NCI-H226 (cell line): ENCODE measurements around the gene CLEC5A.
"Not testable (repeated sequence)": the region's sequence is repeated elsewhere in the genome, so short reads cannot be mapped to it uniquely, and the experiment has no call there.

Experiments used
- DNase-seq: peaks from one replicate; pipeline ENCODE4 v3.0.0-alpha.2; 2015

Gene CLEC5A

GRCh38 chr7:141946796-141947195, at the start of gene CLEC5A:
CLEC5A (minus strand) TSS chr7:141946974; CDS start chr7:141946292, 682 bp downstream.
- DNase-seq: no peak

- DNase-seq: no peak
Observed at GRCh38 chr7:141993354-141993753, 46.6 kb upstream of the CLEC5A start.

- no peak for DNase-seq
Observed at GRCh38 chr7:141992688-141993087, 45.9 kb upstream of the CLEC5A start.

DNA sequence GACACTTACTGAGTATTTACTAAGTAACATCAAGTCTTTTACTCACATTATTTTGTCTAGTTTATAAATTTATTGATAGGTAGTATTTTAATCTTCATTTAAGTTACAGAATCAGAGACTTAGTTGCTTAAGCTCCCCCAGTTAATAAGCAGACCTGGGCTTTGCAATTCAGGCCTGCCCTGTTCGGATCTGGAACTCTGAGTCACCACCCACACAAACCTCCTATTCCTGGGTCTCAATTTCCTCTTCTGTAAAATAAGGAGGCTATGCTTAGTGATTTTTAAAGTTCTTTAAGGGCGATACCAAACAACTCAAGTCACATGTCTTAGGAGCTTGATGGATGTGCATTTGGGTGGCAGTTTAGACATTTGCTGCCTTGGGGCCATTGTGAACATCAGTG, 45.4 kb upstream of the CLEC5A start:
- no peak for DNase-seq

DNA sequence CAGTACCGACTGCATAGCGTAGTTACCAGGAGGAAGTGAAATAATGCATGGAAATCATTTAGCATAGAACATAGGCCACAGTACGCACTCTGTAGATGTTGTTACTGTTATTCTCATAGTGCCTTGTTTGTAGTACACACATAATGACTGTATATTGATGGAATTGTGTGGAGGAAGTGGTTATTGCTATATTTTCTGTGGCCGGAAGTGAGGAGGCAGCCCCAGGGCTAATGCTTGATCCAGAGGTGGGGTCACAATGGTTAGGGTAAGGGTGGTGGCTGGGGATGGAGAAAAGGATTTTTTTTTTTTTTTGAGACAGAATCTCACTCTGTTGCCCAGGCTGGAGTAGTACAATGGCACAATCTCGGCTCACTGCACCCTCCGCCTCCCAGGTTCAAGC, 44.4 kb upstream of the CLEC5A start:
- no peak for DNase-seq

DNA sequence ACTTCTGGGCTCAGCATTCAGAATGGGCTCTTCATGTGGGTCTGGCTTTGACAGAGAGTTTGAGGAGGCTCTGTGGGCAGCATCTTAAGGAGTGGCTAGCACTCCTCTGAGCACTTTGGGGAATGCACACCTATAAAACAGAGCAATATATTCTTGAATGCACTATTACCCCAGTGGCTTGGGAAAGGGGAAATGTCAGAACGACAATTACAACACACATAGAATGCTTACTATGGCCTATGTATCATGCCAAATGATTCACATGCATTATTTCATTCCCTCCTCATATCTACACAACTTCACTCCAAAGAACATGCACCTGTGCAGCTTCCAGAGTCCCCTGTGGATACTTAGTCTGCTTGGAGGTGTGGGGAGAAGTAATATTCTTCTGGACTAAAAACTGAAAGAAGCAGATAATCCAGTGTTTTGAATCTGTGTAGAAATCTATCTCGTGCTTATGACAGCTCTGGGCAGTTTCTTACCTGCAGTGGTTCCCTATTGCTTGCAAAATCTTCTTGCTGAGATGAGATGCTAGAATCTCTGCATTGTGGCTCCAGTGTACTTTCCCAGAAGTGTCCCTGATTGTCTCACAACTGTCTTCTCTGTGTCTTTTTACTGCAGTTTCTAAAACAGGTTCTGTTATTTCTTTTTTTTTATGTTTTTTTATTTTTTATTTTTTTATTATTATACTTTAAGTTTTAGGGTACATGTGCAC, 43.4 kb upstream of the CLEC5A start:
- no peak for DNase-seq

GRCh38 chr7:141987803-141988202, 41.0 kb upstream of the CLEC5A start:
- not testable (repeated sequence) for DNase-seq

GRCh38 chr7:141986923-141987322, 40.1 kb upstream of the CLEC5A start:
- no peak for DNase-seq

DNA sequence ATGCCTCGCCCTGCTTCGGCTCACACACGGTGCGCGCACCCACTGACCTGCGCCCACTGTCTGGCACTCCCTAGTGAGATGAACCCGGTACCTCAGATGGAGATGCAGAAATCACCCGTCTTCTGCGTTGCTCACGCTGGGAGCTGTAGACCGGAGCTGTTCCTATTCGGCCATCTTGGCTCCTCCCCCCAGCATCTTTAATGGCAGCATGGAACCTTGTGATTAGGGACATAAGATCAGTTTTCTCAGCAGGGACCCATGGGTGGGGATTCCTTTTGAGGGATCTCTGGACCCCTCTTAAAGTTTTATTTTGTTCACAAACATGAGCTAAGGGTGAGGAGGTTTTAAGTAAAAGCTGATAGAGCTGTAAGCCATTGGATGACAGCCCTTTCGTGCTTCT, 39.2 kb upstream of the CLEC5A start:
- DNase-seq: not testable (repeated sequence)

DNA sequence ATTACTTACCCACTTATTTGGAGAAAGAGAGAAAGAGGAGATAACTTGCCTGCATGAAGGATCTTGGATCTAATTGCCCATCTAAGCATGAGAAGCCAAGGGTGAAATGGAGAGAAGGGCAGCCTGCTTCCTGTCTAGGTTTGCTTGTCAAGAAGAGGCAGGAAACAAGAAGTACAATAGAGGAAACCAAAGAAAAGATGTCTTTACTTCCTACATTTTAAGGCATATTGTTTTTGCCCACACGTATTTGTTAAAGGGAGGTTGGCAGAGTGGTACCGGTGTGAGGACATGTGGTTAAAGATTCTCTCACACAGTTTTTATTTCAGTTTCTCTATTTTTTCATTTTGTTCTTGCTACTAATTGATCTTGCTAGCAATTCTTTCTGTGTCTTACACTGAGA, 32.8 kb upstream of the CLEC5A start:
- no peak for DNase-seq

GRCh38 chr7:141978351-141978750, 31.6 kb upstream of the CLEC5A start:
- no peak for DNase-seq

DNA sequence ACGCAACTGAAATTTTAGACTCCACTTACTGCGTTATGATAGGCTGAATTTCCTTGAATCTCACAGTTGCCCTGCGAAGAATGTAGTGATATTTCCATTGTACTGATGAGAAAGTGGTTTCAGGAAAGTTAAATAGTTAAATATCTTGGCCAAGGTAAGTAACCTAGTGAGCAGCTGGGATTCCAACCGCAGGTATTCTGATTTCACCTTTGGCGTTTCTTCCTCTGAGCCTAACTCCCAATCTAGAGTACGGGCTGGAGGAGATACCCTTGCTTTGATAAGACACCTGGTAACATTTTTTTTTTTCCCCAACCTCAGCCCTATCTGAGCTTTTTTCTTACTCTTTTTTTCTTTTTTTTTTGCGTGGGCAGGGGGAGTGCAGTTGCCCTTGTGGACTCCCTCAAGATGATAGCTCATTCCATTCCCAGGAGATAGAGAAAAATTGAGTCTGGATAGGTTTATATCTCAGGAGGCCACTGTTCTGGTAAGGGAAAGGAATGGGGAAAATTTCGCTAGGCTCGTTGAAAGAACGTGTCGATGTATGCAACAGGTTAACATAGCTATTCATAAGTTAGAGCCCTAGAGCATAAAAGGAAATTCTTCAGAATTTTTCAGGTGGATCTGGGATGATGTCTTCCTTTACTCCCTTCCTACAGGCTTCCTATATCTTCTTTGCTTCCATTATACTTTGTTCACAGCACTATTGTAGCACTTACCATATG, 29.9 kb upstream of the CLEC5A start:
- DNase-seq: no peak

- DNase-seq: peak; percentile 70
Observed at GRCh38 chr7:141975806-141976523, 29.2 kb upstream of the CLEC5A start.

GRCh38 chr7:141974831-141975230, 28.1 kb upstream of the CLEC5A start:
- DNase-seq: no peak

GRCh38 chr7:141973673-141974072, 26.9 kb upstream of the CLEC5A start, which contains the start of gene TAS2R38:
TAS2R38 (minus strand) TSS chr7:141973773; CDS start chr7:141973689, 84 bp downstream.
- DNase-seq: no peak

DNA sequence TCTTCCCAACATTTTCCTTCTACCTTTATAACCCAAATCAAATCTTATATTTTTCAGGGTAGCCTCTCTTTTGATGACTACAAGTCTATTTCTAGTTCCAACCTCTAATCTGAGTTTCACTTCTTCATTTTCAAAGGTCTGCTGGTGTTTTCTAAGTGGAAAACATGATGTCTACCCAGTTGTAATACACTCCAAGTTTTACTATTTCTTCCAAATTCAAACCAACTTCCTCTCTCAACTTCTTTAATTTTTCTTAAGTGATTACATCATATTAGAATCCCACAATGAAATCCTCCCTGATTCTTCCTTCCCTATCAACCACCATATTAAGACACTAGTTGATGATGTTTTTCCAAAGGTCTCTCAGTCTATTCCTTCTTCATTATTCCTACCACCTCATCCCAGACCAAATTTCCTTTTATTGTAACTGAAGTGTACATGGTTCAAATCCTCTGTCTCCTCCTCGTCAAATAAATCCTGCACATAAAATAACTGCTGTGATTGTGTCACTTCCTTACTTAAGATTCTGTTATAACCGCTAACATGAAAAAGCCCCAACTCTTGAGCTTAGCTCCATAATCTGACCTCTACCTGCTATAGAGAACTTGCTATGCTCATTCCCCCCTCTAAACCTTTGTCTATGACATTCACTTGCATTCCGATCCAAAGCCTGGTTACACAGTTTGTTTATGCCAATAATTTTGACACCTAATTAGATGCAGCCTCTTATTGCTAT, 14.1 kb upstream of the CLEC5A start:
- no peak for DNase-seq

DNA sequence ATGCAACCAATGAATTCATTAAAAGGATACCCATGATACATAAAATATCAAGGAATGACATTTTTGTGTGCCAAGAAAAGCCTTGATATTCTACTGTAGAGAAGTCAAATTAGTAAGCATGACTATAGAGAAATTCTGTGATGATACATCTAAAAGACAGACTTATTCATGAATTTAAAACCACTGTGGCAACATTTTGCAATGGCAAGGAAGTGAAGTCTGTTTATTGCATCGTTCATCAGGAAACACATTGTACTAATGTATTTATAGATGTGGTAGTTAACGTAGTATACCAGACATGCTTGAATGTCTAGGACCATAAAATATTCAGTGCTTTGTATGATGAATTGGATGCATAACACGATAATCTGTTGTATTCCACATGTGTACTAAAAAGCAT, 9.3 kb upstream of the CLEC5A start:
- DNase-seq: no peak

DNA sequence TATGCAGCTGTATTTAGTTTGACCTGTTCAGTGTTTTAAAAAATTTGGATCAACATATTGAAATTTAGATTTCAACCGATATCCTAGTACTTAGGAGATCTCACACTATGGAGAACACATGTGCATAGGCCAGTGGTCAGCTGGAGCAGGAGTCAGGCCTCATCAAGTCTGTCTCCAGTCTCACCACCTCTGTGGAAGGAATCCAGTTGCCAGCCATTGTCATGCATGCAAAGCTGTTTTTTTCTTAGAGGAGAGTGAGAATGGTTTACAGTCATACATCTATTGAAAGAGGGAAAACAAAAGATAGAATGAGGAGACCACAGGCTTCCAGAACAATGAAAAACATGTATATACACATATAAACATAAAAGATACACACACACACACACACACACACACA, 7.6 kb upstream of the CLEC5A start:
- no peak for DNase-seq

- no peak for DNase-seq
Observed at GRCh38 chr7:141952461-141952860, 5.7 kb upstream of the CLEC5A start.

- no peak for DNase-seq
Observed at GRCh38 chr7:141950806-141951205, 4.0 kb upstream of the CLEC5A start.

- DNase-seq: no peak
Observed at GRCh38 chr7:141949911-141950310, 3.1 kb upstream of the CLEC5A start.

DNA sequence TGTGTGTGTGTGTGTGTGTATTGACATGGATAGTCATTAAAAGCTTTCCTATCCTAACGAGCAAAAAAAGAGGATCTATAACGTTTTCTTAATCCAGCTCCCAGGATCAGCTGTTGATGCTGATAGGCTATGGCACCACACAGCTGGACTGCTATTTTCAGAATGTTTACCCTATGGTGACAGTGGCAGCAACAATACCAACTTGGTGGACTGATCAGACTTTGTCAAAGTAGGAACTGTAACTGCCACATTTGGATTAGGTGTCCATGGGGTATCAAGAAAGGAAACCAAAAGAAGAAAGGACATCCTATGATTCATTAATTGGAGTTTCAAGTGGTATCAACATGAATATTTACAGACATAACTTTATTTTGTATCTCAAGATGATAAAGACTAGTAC, 2.7 kb upstream of the CLEC5A start:
- no peak for DNase-seq

DNA sequence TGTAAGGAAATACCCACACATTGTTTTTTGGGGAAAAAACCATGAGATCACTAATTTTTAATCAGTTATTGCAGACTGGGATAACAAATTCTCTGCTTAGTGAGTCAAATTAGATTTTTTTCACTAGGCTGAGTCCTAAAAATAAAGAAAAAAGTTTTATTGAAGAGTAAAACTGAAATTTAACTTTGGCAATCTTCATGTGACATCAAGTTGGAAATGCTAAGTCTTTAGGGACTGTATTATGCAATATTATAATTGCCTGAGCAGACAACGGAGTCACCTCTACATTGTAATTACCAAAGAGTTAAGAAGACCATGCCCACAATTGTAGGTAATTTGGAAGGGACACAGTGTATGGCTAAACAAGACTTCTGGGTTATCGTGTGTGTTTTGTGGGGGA, 2.2 kb upstream of the CLEC5A start:
- DNase-seq: no peak
